H7 (cell line): ENCODE data around the gene RMDN2. TPM values are rescaled to one million over a fixed set of nuclear protein-coding genes. Genes with fewer than 3 reads are reported as not detected.

Source experiments
- DNase-seq: peaks from one replicate; pipeline ENCODE4 v3.0.0; 2012
- H3K27me3 ChIP-seq: 2 replicates; pipeline ENCODE4 v1.6.0; 2011; ENCODE audit warnings: mild to moderate bottlenecking, low read length; ENCODE audit not compliant: control insufficient read depth, insufficient read depth
- H3K36me3 ChIP-seq: replicated peaks from 2 replicates; pipeline ENCODE4 v1.5.1; 2011; ENCODE audit warnings: low read length; ENCODE audit not compliant: control insufficient read depth, insufficient read depth
- H3K4me3 ChIP-seq: 2 replicates; pipeline ENCODE4 v1.5.1; 2011; ENCODE audit warnings: low read depth, mild to moderate bottlenecking, control low read depth, low read length, moderate library complexity; ENCODE audit not compliant: insufficient read depth
- total RNA-seq: library from RNA; depleted of rRNA; stranded (reverse); fragments of >200 nt; shearing (Covaris generic); gene quantifications from 2 replicates; pipeline ENCODE4 v1.2.3, GENCODE V29; 2014; rRNA removed

The RMDN2 gene
- total RNA-seq, result 1.4 and 1.8 TPM in 2 replicates

GRCh38 chr2:37925063-37925897 is at the start of gene RMDN2:
TSS of gene RMDN2 (plus strand) at chr2:37925287. CDS start at chr2:37929278, 3,991 bp downstream.
- Histone ChIP-seq H3K27me3 (no peaks in the 10 kb centered on the region), H3K36me3 (no peaks in the 10 kb centered on the region), H3K4me3 (peak within 1 kb of the TSS; percentile 75)
- DNase-seq, result peak; percentile 95

GRCh38 chr2:37875403-37875906 is 49.6 kb upstream of the RMDN2 start:
- no peak overlapping the region for H3K4me3 ChIP-seq
- no peak for DNase-seq
- no peaks in the 10 kb centered on the region for H3K36me3 ChIP-seq
- peaks cover 5% of the 10 kb centered on the region; the same call in 1 of the 2 replicates for H3K27me3 ChIP-seq

- DNase-seq, result no peak
- H3K4me3 ChIP-seq, result no peak overlapping the region
These were observed 48.9 kb upstream of the RMDN2 start for GRCh38 chr2:37876227-37876626.

GRCh38 chr2:37877457-37878315 is 47.4 kb upstream of the RMDN2 start:
- DNase-seq, result peak; percentile 63
- Histone ChIP-seq H3K36me3 (no peaks in the 10 kb centered on the region), H3K27me3 (peaks cover 5% of the 10 kb centered on the region; the same call in 1 of the 2 replicates), H3K4me3 (no peak overlapping the region)

More at GRCh38 chr2:37876227-37876626, 48.9 kb upstream of the RMDN2 start:
- Histone ChIP-seq H3K36me3 (no peaks in the 10 kb centered on the region), H3K27me3 (peaks cover 5% of the 10 kb centered on the region; the same call in 1 of the 2 replicates)

- H3K4me3 ChIP-seq, result no peak overlapping the region
- H3K27me3 ChIP-seq, result peaks cover 5% of the 10 kb centered on the region; the same call in 1 of the 2 replicates
- DNase-seq, result no peak
- no peaks in the 10 kb centered on the region for H3K36me3 ChIP-seq
These were observed 46.6 kb upstream of the RMDN2 start for GRCh38 chr2:37878536-37878935.

GRCh38 chr2:37880551-37880950 is 44.5 kb upstream of the RMDN2 start:
- Histone ChIP-seq H3K27me3 (no peaks in the 10 kb centered on the region), H3K4me3 (no peak overlapping the region), H3K36me3 (no peaks in the 10 kb centered on the region)
- DNase-seq, result no peak

GRCh38 chr2:37881397-37881796 is 43.7 kb upstream of the RMDN2 start:
- no peaks in the 10 kb centered on the region for H3K36me3 ChIP-seq
- DNase-seq, result no peak
- H3K27me3 ChIP-seq, result no peaks in the 10 kb centered on the region
- no peak overlapping the region for H3K4me3 ChIP-seq

GRCh38 chr2:37882036-37882435 is 43.1 kb upstream of the RMDN2 start:
- DNase-seq, result no peak
- Histone ChIP-seq H3K27me3 (no peaks in the 10 kb centered on the region), H3K4me3 (no peak overlapping the region), H3K36me3 (no peaks in the 10 kb centered on the region)

GRCh38 chr2:37883518-37883917 is 41.6 kb upstream of the RMDN2 start:
- Histone ChIP-seq H3K4me3 (no peak overlapping the region), H3K27me3 (no peaks in the 10 kb centered on the region), H3K36me3 (no peaks in the 10 kb centered on the region)
- DNase-seq, result no peak

GRCh38 chr2:37885329-37885993 is 39.6 kb upstream of the RMDN2 start:
- DNase-seq, result peak; percentile 44

GRCh38 chr2:37886745-37887144 is 38.3 kb upstream of the RMDN2 start:
- no peaks in the 10 kb centered on the region for H3K36me3 ChIP-seq
- H3K4me3 ChIP-seq, result no peak overlapping the region
- no peaks in the 10 kb centered on the region for H3K27me3 ChIP-seq
- no peak for DNase-seq

More at GRCh38 chr2:37885329-37885993, 39.6 kb upstream of the RMDN2 start:
- H3K27me3 ChIP-seq, result no peaks in the 10 kb centered on the region
- H3K36me3 ChIP-seq, result no peaks in the 10 kb centered on the region
- no peak overlapping the region for H3K4me3 ChIP-seq

- Histone ChIP-seq H3K4me3 (no peak overlapping the region), H3K36me3 (no peaks in the 10 kb centered on the region), H3K27me3 (no peaks in the 10 kb centered on the region)
- DNase-seq, result no peak
These were observed 37.8 kb upstream of the RMDN2 start for GRCh38 chr2:37887286-37887685.

- H3K4me3 ChIP-seq, result no peak overlapping the region
- peak; percentile 76 for DNase-seq
These were observed 34.1 kb upstream of the RMDN2 start for GRCh38 chr2:37890893-37891495.

More at GRCh38 chr2:37890893-37891495, 34.1 kb upstream of the RMDN2 start:
- Histone ChIP-seq H3K27me3 (no peaks in the 10 kb centered on the region), H3K36me3 (no peaks in the 10 kb centered on the region)
